B cell (primary cell): ENCODE data around the gene AGTPBP1. TPM values are rescaled to one million over a fixed set of nuclear protein-coding genes. Genes with fewer than 3 reads are reported as not detected.

Experiments used
- ATAC-seq: fragments of 200-7000 bp; cut with Tn5 transposase; one replicate; pipeline ENCODE4 v1.10.0; 2021; ENCODE audit warnings: low read depth, mild to moderate bottlenecking, moderate number of reproducible peaks, moderate library complexity
- CTCF ChIA-PET: fragments of 350-600 bp; sonication (Branson Sonifier 250); formaldehyde crosslinking; loops from one replicate; lab custom pipeline; 2021; ENCODE audit warnings: antibody characterized with exemption, inconsistent platforms; lab: Charles Lee
- POLR2A ChIA-PET: fragments of 350-600 bp; sonication (Branson Sonifier 250); formaldehyde crosslinking; loops from one replicate; lab custom pipeline; 2021; ENCODE audit warnings: antibody characterized with exemption; lab: Charles Lee
- DNase-seq: peaks from one replicate; pipeline ENCODE4 v3.0.0; 2013
- H2AFZ ChIP-seq: 2 replicates; pipeline ENCODE4 v1.6.1; 2012; ENCODE audit warnings: mild to moderate bottlenecking, low read depth, low read length; ENCODE audit not compliant: insufficient read depth, poor library complexity, severe bottlenecking
- H3K27ac ChIP-seq, 2 donors: 1 replicate in 1 of 2; 2 replicates in 1 of 2; pipeline ENCODE4 v1.5.1; 2012 to 2013; ENCODE audit warnings: low read length in 2 of 2, mild to moderate bottlenecking in 2 of 2, moderate library complexity in 1 of 2
- H3K27me3 ChIP-seq, 4 experiments: fragments of 200-600 bp in 1 of 4; sonication (generic) in 1 of 4; replicated peaks in 1 of 4; 1 replicate in 2 of 4; 2 replicates in 2 of 4; pipeline versions ENCODE4 v1.6.1 to v1.7.0; 2013 to 2016; ENCODE audit warnings: low read length in 3 of 4, mild to moderate bottlenecking in 2 of 4, mixed read lengths in 1 of 4, moderate library complexity in 1 of 4; ENCODE audit not compliant: insufficient read depth in 4 of 4, control insufficient read depth in 3 of 4; ENCODE audit errors: control extremely low read depth in 1 of 4
- H3K36me3 ChIP-seq, 2 experiments: replicated peaks in 1 of 2; 1 replicate in 1 of 2; 2 replicates in 1 of 2; pipeline versions ENCODE4 v1.6.1 to v1.7.1; 2013; ENCODE audit warnings: low read length in 1 of 2; ENCODE audit not compliant: insufficient read depth in 2 of 2, control insufficient read depth in 1 of 2; ENCODE audit errors: control extremely low read depth in 1 of 2, extremely low read depth in 1 of 2
- H3K4me1 ChIP-seq, 2 donors: fragments of 200-600 bp in 1 of 2; sonication (generic) in 1 of 2; 1 replicate in 1 of 2; 2 replicates in 1 of 2; pipeline versions ENCODE4 v1.5.1 to v1.6.1; 2013 to 2017; ENCODE audit warnings: low read length in 2 of 2; ENCODE audit not compliant: control insufficient read depth in 2 of 2, insufficient read depth in 2 of 2
- H3K4me2 ChIP-seq: replicated peaks from 2 replicates; pipeline ENCODE3; 2012; ENCODE audit warnings: mild to moderate bottlenecking, low read depth, low read length; ENCODE audit not compliant: poor library complexity, severe bottlenecking
- H3K4me3 ChIP-seq, 5 experiments: fragments of 200-600 bp in 1 of 5; sonication (generic) in 1 of 5; 1 replicate in 3 of 5; 2 replicates in 2 of 5; pipeline versions ENCODE4 v1.5.1 to v1.7.0; 2011 to 2016; ENCODE audit warnings: low read length in 4 of 5, mild to moderate bottlenecking in 4 of 5, low read depth in 2 of 5, control low read depth in 1 of 5, moderate library complexity in 1 of 5; ENCODE audit not compliant: insufficient read depth in 1 of 5; ENCODE audit errors: control extremely low read depth in 1 of 5, extremely low read depth in 1 of 5
- H3K79me2 ChIP-seq: fragments of 200-600 bp; sonication (generic); one replicate; pipeline ENCODE4 v1.6.0; 2016; ENCODE audit warnings: low read length; ENCODE audit not compliant: control insufficient read depth, insufficient read depth
- H3K9ac ChIP-seq: fragments of 200-600 bp; sonication (generic); 2 replicates; pipeline ENCODE4 v1.6.1; 2017; ENCODE audit warnings: mild to moderate bottlenecking, low read length, moderate library complexity
- H3K9me3 ChIP-seq, 3 donors: one replicate each; pipeline versions ENCODE4 v1.6.1 to v1.7.1; 2013; ENCODE audit warnings: low read length in 2 of 3; ENCODE audit not compliant: control insufficient read depth in 2 of 3, insufficient read depth in 1 of 3; ENCODE audit errors: control extremely low read depth in 1 of 3
- H4K20me1 ChIP-seq: 2 replicates; pipeline ENCODE4 v1.6.0; 2012; ENCODE audit warnings: mild to moderate bottlenecking, low read length; ENCODE audit not compliant: insufficient read depth, control insufficient read depth, poor library complexity, severe bottlenecking
- H3K27ac Mint-ChIP-seq: one replicate; pipeline ENCODE4 v1.8.0; 2021; ENCODE audit warnings: mixed read lengths
- H3K27me3 Mint-ChIP-seq: one replicate; pipeline ENCODE4 v1.8.0; 2021; ENCODE audit warnings: mixed read lengths
- H3K4me1 Mint-ChIP-seq: one replicate; pipeline ENCODE4 v1.8.0; 2021; ENCODE audit warnings: mixed read lengths
- H3K4me3 Mint-ChIP-seq: one replicate; pipeline ENCODE4 v1.8.0; 2021; ENCODE audit warnings: mixed read lengths
- H3K9me3 Mint-ChIP-seq: one replicate; pipeline ENCODE4 v1.8.0; 2022; ENCODE audit warnings: mixed read lengths; ENCODE audit not compliant: insufficient read depth
- CTCF ChIP-seq: fragments of 200-600 bp; IDR thresholded peaks from one replicate; pipeline ENCODE4 v1.8.0; 2022; ENCODE audit warnings: antibody characterized with exemption, mild to moderate bottlenecking
- EZH2 ChIP-seq: IDR thresholded peaks from 2 replicates; pipeline ENCODE4 v1.6.1; 2012; ENCODE audit warnings: borderline replicate concordance, low read depth, mild to moderate bottlenecking, moderate library complexity, low read length; ENCODE audit not compliant: insufficient read depth, poor library complexity, severe bottlenecking
- WGBS: methylation state at CpG from one replicate; pipeline ENCODE4 v1.1.5; 2013; ENCODE audit warnings: missing lambda C conversion rate; ENCODE audit not compliant: insufficient coverage; 5-methylcytosine and 5-hydroxymethylcytosine counted together
- intact Hi-C: fragments of 100-400 bp; cut with micrococcal nuclease; formaldehyde crosslinking; loops from one replicate; pipeline ENCODE4 v1.10.0; 2022
- polyA plus RNA-seq: library from polyadenylated mRNA; depleted of rRNA; stranded (reverse); fragments of >200 nt; gene quantifications from 2 replicates; pipeline ENCODE4 v1.2.3, GENCODE V29; 2012
- total RNA-seq, 2 donors: library from RNA; stranded (reverse); fragments of 120-200 nt in 1 of 2; gene quantifications; 1 replicate in 1 of 2; 2 replicates in 1 of 2; pipeline versions ENCODE4 v1.2.3 to v1.2.4, GENCODE V29; 2013 to 2022

Gene AGTPBP1
- total and polyA plus RNA-seq, 2 donors (not counting 1 experiment from before 2014, with no cell fraction given) = 7.5 to 33.1 TPM

- no peaks in the 10 kb centered on the region for H3K27me3 Mint-ChIP-seq
- no peak for TF ChIP-seq CTCF
- no peak for TF ChIP-seq EZH2
- intact Hi-C loops = no loop called here
- H2AFZ ChIP-seq = no peak overlapping the region
- H3K79me2 ChIP-seq = no peaks in the 10 kb centered on the region
- H3K27ac ChIP-seq = no peak overlapping the region
- no peaks in the 10 kb centered on the region for H3K36me3 ChIP-seq
- ATAC-seq = no peak
- H3K9me3 ChIP-seq = no peaks in the 10 kb centered on the region
- no peaks in the 10 kb centered on the region for H3K9me3 Mint-ChIP-seq
- H3K4me3 ChIP-seq = no peak overlapping the region
- H3K9ac ChIP-seq = no peak overlapping the region
- H3K4me3 Mint-ChIP-seq = no peak overlapping the region
- no peaks in the 10 kb centered on the region for H3K27me3 ChIP-seq
- no peak for DNase-seq
- no peaks in the 10 kb centered on the region for H3K4me1 ChIP-seq
- no peak overlapping the region for H3K27ac Mint-ChIP-seq
- WGBS = no CpG with 5 or more reads among the region's 2 CpGs
- POLR2A ChIA-PET = no interaction called here
- H3K4me1 Mint-ChIP-seq = no peaks in the 10 kb centered on the region
- H4K20me1 ChIP-seq = no peaks in the 10 kb centered on the region
- no peak overlapping the region for H3K4me2 ChIP-seq
- CTCF ChIA-PET = no interaction called here
Observed at GRCh38 chr9:85666086-85666485, 75.7 kb downstream of the AGTPBP1 start.

- ChIA-PET POLR2A (no interaction called here), CTCF (no interaction called here)
- no peaks in the 10 kb centered on the region for H4K20me1 ChIP-seq
- H3K79me2 ChIP-seq = no peaks in the 10 kb centered on the region
- ATAC-seq (no peak), DNase-seq (no peak)
- TF ChIP-seq CTCF (no peak), EZH2 (no peak)
- Mint-ChIP-seq H3K27ac (no peak overlapping the region), H3K4me1 (no peaks in the 10 kb centered on the region), H3K9me3 (no peaks in the 10 kb centered on the region), H3K4me3 (no peak overlapping the region), H3K27me3 (no peaks in the 10 kb centered on the region)
- H3K9ac ChIP-seq = no peak overlapping the region
- H3K4me3 ChIP-seq = no peak overlapping the region
- H2AFZ ChIP-seq = no peak overlapping the region
- WGBS = 100% methylated on average over 1 of the region's 1 CpG
- intact Hi-C loops = no loop called here
- H3K27me3 ChIP-seq = no peaks in the 10 kb centered on the region
- no peak overlapping the region for H3K4me2 ChIP-seq
- no peaks in the 10 kb centered on the region for H3K9me3 ChIP-seq
- H3K27ac ChIP-seq = no peak overlapping the region
- H3K4me1 ChIP-seq = no peaks in the 10 kb centered on the region
- H3K36me3 ChIP-seq = no peaks in the 10 kb centered on the region
Observed at GRCh38 chr9:85662573-85662972, 79.2 kb downstream of the AGTPBP1 start.
